IPS-18a (cell line): ENCODE data around the gene RDH13.
"Not testable (repeated sequence)": the region's sequence is repeated elsewhere in the genome, so short reads cannot be mapped to it uniquely, and the experiment has no call there.

ENCODE experiments used
- H3K27ac ChIP-seq: one replicate; pipeline ENCODE4 v1.5.1; 2013; ENCODE audit warnings: low read length
- H3K27me3 ChIP-seq: one replicate; pipeline ENCODE4 v1.6.1; 2013; ENCODE audit warnings: mild to moderate bottlenecking, low read length; ENCODE audit not compliant: control insufficient read depth, insufficient read depth
- H3K36me3 ChIP-seq: one replicate; pipeline ENCODE4 v1.6.1; 2013; ENCODE audit warnings: low read depth, low read length; ENCODE audit not compliant: control insufficient read depth
- H3K4me1 ChIP-seq: one replicate; pipeline ENCODE4 v1.6.1; 2013; ENCODE audit warnings: low read depth, low read length; ENCODE audit not compliant: control insufficient read depth
- H3K4me3 ChIP-seq: one replicate; pipeline ENCODE4 v1.5.1; 2013; ENCODE audit warnings: low read length
- H3K9ac ChIP-seq: one replicate; pipeline ENCODE4 v1.6.1; 2013; ENCODE audit warnings: mild to moderate bottlenecking, low read length, moderate library complexity
- H3K9me3 ChIP-seq: one replicate; pipeline ENCODE4 v1.6.1; 2013; ENCODE audit warnings: low read depth, low read length; ENCODE audit not compliant: control insufficient read depth

RDH13 gene

GRCh38 chr19:55034751-55035150 is 28.2 kb downstream of the RDH13 start:
- H3K4me1 ChIP-seq, result no peaks in the 10 kb centered on the region
- no peaks in the 10 kb centered on the region for H3K36me3 ChIP-seq
- no peak overlapping the region for H3K27ac ChIP-seq
- H3K4me3 ChIP-seq, result no peak overlapping the region
- no peak overlapping the region for H3K9ac ChIP-seq
- H3K9me3 ChIP-seq, result no peaks in the 10 kb centered on the region
- H3K27me3 ChIP-seq, result no peaks in the 10 kb centered on the region

- not testable (repeated sequence) for H3K9ac ChIP-seq, H3K4me3 ChIP-seq, H3K27me3 ChIP-seq, H3K36me3 ChIP-seq, H3K9me3 ChIP-seq, H3K4me1 ChIP-seq, H3K27ac ChIP-seq
Measured at GRCh38 chr19:55032976-55033643, 29.8 kb downstream of the RDH13 start.

- no peaks in the 10 kb centered on the region for H3K9me3 ChIP-seq
- no peak overlapping the region for H3K9ac ChIP-seq
- H3K4me3 ChIP-seq, result no peak overlapping the region
Measured at GRCh38 chr19:55032170-55032800, 30.7 kb downstream of the RDH13 start.

GRCh38 chr19:55031178-55031577 is 31.8 kb downstream of the RDH13 start:
- no peak overlapping the region for H3K27ac ChIP-seq
- no peaks in the 10 kb centered on the region for H3K4me1 ChIP-seq
- H3K9me3 ChIP-seq, result no peaks in the 10 kb centered on the region
- no peak overlapping the region for H3K9ac ChIP-seq
- no peaks in the 10 kb centered on the region for H3K27me3 ChIP-seq
- no peak overlapping the region for H3K4me3 ChIP-seq
- no peaks in the 10 kb centered on the region for H3K36me3 ChIP-seq

More at GRCh38 chr19:55032170-55032800, 30.7 kb downstream of the RDH13 start:
- H3K27me3 ChIP-seq, result no peaks in the 10 kb centered on the region
- H3K27ac ChIP-seq, result no peak overlapping the region
- no peaks in the 10 kb centered on the region for H3K4me1 ChIP-seq
- H3K36me3 ChIP-seq, result no peaks in the 10 kb centered on the region

- H3K9me3 ChIP-seq, result no peaks in the 10 kb centered on the region
- H3K36me3 ChIP-seq, result no peaks in the 10 kb centered on the region
- H3K9ac ChIP-seq, result no peak overlapping the region
- H3K27me3 ChIP-seq, result no peaks in the 10 kb centered on the region
- no peak overlapping the region for H3K27ac ChIP-seq
- no peak overlapping the region for H3K4me3 ChIP-seq
- H3K4me1 ChIP-seq, result no peaks in the 10 kb centered on the region
Measured at GRCh38 chr19:55028757-55029156, 34.2 kb downstream of the RDH13 start.

GRCh38 chr19:55027472-55028337 is 35.2 kb downstream of the RDH13 start:
- no peak overlapping the region for H3K4me3 ChIP-seq

GRCh38 chr19:55027140-55027471 is 35.8 kb downstream of the RDH13 start:
- not testable (repeated sequence) for H3K4me1 ChIP-seq, H3K9me3 ChIP-seq, H3K9ac ChIP-seq, H3K4me3 ChIP-seq, H3K27ac ChIP-seq, H3K27me3 ChIP-seq, H3K36me3 ChIP-seq

More at GRCh38 chr19:55027472-55028337, 35.2 kb downstream of the RDH13 start:
- H3K9me3 ChIP-seq, result no peaks in the 10 kb centered on the region
- no peaks in the 10 kb centered on the region for H3K4me1 ChIP-seq
- H3K9ac ChIP-seq, result no peak overlapping the region
- H3K27ac ChIP-seq, result no peak overlapping the region
- no peaks in the 10 kb centered on the region for H3K27me3 ChIP-seq
- no peaks in the 10 kb centered on the region for H3K36me3 ChIP-seq

- H3K4me1 ChIP-seq, result no peaks in the 10 kb centered on the region
- H3K4me3 ChIP-seq, result no peak overlapping the region
- H3K9ac ChIP-seq, result no peak overlapping the region
- no peak overlapping the region for H3K27ac ChIP-seq
- no peaks in the 10 kb centered on the region for H3K9me3 ChIP-seq
- H3K36me3 ChIP-seq, result no peaks in the 10 kb centered on the region
- no peaks in the 10 kb centered on the region for H3K27me3 ChIP-seq
Measured at GRCh38 chr19:55024111-55024510, 38.8 kb downstream of the RDH13 start.

- not testable (repeated sequence) for H3K4me3 ChIP-seq, H3K36me3 ChIP-seq, H3K4me1 ChIP-seq, H3K27me3 ChIP-seq, H3K27ac ChIP-seq, H3K9ac ChIP-seq, H3K9me3 ChIP-seq
Measured at GRCh38 chr19:55020351-55020750, 42.6 kb downstream of the RDH13 start.

- Histone ChIP-seq H3K9ac (no peak overlapping the region), H3K27me3 (no peaks in the 10 kb centered on the region), H3K9me3 (no peaks in the 10 kb centered on the region), H3K4me3 (no peak overlapping the region), H3K36me3 (no peaks in the 10 kb centered on the region), H3K27ac (no peak overlapping the region), H3K4me1 (no peaks in the 10 kb centered on the region)
Measured at GRCh38 chr19:55018633-55019032, 44.3 kb downstream of the RDH13 start.

GRCh38 chr19:55018216-55018615 is 44.7 kb downstream of the RDH13 start:
- Histone ChIP-seq H3K4me3 (no peak overlapping the region), H3K27ac (no peak overlapping the region), H3K27me3 (no peaks in the 10 kb centered on the region), H3K9ac (no peak overlapping the region), H3K9me3 (no peaks in the 10 kb centered on the region), H3K4me1 (no peaks in the 10 kb centered on the region), H3K36me3 (no peaks in the 10 kb centered on the region)
